Ishikawa (cell line): ENCODE data around the gene TM2D3.

Experiments used
- CEBPB ChIP-seq: IDR thresholded peaks from 2 replicates; pipeline ENCODE4 v1.6.1; 2012
- CREB1 ChIP-seq: IDR thresholded peaks from 2 replicates; pipeline ENCODE4 v1.6.1; 2012; ENCODE audit warnings: low read depth
- EGR1 ChIP-seq: IDR thresholded peaks from 2 replicates; pipeline ENCODE4 v1.6.1; 2012
- EP300 ChIP-seq: IDR thresholded peaks from 2 replicates; pipeline ENCODE4 v1.6.1; 2012; ENCODE audit warnings: borderline replicate concordance
- FOXM1 ChIP-seq: IDR thresholded peaks from 2 replicates; pipeline ENCODE4 v1.6.1; 2012; ENCODE audit warnings: low read depth, borderline replicate concordance
- NFIC ChIP-seq: IDR thresholded peaks from 2 replicates; pipeline ENCODE4 v1.6.1; 2012
- RAD21 ChIP-seq: IDR thresholded peaks from 2 replicates; pipeline ENCODE4 v1.6.1; 2012; ENCODE audit warnings: low read depth
- TAF1 ChIP-seq: IDR thresholded peaks from 2 replicates; pipeline ENCODE4 v1.6.1; 2012; ENCODE audit warnings: low read depth, mild to moderate bottlenecking
- TCF12 ChIP-seq: IDR thresholded peaks from 2 replicates; pipeline ENCODE4 v1.6.1; 2012; ENCODE audit warnings: low read depth
- TEAD4 ChIP-seq: IDR thresholded peaks from 2 replicates; pipeline ENCODE4 v1.6.1; 2012
- YY1 ChIP-seq: IDR thresholded peaks from 2 replicates; pipeline ENCODE4 v1.6.1; 2012; ENCODE audit warnings: low read depth
- ZBTB7A ChIP-seq: IDR thresholded peaks from 2 replicates; pipeline ENCODE4 v1.6.1; 2012; ENCODE audit warnings: low read depth
- TF ChIP-seq, protein P1 (sequence below): IDR thresholded peaks from 2 replicates; pipeline ENCODE4 v1.6.1; 2012
- TF ChIP-seq, protein P2 (sequence below): IDR thresholded peaks from 2 replicates; pipeline ENCODE4 v1.6.1; 2012
- TF ChIP-seq, protein P3 (sequence below): IDR thresholded peaks from 2 replicates; pipeline ENCODE4 v1.6.1; 2012; ENCODE audit warnings: low read depth, mild to moderate bottlenecking

The TM2D3 gene, protein sequence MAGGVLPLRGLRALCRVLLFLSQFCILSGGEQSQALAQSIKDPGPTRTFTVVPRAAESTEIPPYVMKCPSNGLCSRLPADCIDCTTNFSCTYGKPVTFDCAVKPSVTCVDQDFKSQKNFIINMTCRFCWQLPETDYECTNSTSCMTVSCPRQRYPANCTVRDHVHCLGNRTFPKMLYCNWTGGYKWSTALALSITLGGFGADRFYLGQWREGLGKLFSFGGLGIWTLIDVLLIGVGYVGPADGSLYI

DNA sequence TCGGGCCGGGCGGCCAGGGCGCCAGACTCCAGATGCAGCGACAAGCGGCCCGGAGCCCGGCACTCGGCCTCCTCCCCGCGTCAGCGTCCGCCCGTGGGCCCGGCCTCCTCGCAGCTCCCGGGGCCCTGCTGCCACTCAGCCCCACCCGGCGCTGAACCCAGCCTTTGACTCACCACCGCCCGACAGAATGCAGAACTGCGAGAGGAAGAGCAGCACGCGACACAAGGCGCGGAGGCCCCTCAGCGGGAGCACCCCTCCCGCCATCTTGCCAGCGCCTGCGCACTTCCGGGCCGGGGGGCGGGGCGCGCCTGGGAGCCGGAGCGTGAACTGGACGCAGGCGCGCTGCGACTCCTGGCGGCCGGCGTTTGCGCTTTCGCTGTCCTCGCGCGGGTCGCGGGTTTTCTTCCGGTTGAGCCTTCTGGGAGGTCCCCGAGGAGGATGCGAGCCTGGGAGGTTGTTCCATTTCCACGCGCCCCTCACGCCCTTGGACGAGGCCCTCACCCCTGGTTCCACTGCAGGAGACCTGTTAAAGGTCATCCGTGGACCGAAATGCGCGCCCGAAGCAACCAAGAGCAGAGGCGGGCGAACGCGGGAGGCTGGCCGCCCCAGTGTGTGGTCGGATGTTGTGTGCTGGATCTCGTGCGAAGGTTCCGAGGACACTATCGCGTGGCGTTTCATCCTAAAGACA, at the start of gene TM2D3:
TM2D3 (minus strand) TSS at position 284 of the 688 bp plus-strand sequence; CDS start at position 264, 20 bp downstream.
- TF ChIP-seq FOXM1 (no peak), TEAD4 (0 out of 2 replicates have a peak, but pooled peaks have one; percentile 10), EP300 (no peak), CREB1 (no peak), TAF1 (peak; percentile 98), ZBTB7A (no peak; the same call in 1 of the 2 replicates), RAD21 (peak; percentile 15; the same call in 1 of the 2 replicates), NFIC (no peak), EGR1 (peak; percentile 38; the same call in 1 of the 2 replicates), CEBPB (no peak), TCF12 (peak; percentile 68), YY1 (peak; percentile 94)
- TF ChIP-seq, protein P1, sequence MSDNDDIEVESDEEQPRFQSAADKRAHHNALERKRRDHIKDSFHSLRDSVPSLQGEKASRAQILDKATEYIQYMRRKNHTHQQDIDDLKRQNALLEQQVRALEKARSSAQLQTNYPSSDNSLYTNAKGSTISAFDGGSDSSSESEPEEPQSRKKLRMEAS, result peak; percentile 82
- TF ChIP-seq, protein P2, sequence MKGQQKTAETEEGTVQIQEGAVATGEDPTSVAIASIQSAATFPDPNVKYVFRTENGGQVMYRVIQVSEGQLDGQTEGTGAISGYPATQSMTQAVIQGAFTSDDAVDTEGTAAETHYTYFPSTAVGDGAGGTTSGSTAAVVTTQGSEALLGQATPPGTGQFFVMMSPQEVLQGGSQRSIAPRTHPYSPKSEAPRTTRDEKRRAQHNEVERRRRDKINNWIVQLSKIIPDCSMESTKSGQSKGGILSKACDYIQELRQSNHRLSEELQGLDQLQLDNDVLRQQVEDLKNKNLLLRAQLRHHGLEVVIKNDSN, result no peak
- TF ChIP-seq, protein P3, sequence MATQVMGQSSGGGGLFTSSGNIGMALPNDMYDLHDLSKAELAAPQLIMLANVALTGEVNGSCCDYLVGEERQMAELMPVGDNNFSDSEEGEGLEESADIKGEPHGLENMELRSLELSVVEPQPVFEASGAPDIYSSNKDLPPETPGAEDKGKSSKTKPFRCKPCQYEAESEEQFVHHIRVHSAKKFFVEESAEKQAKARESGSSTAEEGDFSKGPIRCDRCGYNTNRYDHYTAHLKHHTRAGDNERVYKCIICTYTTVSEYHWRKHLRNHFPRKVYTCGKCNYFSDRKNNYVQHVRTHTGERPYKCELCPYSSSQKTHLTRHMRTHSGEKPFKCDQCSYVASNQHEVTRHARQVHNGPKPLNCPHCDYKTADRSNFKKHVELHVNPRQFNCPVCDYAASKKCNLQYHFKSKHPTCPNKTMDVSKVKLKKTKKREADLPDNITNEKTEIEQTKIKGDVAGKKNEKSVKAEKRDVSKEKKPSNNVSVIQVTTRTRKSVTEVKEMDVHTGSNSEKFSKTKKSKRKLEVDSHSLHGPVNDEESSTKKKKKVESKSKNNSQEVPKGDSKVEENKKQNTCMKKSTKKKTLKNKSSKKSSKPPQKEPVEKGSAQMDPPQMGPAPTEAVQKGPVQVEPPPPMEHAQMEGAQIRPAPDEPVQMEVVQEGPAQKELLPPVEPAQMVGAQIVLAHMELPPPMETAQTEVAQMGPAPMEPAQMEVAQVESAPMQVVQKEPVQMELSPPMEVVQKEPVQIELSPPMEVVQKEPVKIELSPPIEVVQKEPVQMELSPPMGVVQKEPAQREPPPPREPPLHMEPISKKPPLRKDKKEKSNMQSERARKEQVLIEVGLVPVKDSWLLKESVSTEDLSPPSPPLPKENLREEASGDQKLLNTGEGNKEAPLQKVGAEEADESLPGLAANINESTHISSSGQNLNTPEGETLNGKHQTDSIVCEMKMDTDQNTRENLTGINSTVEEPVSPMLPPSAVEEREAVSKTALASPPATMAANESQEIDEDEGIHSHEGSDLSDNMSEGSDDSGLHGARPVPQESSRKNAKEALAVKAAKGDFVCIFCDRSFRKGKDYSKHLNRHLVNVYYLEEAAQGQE, result no peak

DNA sequence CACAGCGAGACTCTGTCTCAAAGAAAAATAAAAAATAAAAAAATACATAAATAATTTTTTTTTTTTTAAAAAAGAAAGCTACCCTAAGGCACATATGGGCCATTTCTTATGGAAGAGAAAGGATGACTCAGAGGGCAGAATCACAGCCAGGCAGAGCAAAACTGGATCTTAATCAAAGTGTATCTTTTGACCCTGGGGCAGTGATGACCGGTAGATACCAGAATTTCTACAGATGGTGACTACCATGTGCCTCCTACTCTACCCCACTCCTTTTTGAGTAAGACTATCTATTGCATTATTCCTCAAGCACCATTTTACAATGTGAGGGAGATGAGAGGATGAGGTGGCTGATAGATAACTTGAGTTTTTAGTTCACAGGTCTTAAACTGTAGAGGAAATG, 46.1 kb upstream of the TM2D3 start:
- TF ChIP-seq EGR1 (no peak), TEAD4 (no peak), RAD21 (no peak), CEBPB (no peak), FOXM1 (no peak), TCF12 (no peak), CREB1 (no peak)
- TF ChIP-seq, protein P3, result no peak

DNA sequence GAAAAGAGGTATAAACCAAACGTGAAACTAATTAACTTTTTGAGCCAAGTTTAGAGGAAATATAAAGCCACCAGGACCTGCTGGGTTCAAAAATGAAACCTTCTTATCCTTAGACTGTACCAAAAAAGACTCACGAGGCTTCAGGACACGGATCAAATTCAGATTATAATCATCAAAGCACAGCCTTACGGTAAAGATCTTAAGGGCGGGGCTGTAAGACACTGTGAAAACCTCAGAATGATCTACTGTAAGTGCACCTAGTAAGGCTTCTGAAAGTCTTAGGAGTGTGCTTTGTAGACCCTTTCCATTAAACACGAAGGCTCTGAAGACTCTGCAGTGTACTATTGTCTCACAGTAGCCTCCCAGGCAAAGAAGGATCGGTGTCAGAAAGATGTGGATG, 45.3 kb upstream of the TM2D3 start:
- TF ChIP-seq TEAD4 (no peak), EP300 (no peak), CREB1 (no peak), TAF1 (no peak), YY1 (no peak), NFIC (no peak), FOXM1 (no peak)
- TF ChIP-seq, protein P3, result no peak
- TF ChIP-seq, protein P1, result no peak

DNA sequence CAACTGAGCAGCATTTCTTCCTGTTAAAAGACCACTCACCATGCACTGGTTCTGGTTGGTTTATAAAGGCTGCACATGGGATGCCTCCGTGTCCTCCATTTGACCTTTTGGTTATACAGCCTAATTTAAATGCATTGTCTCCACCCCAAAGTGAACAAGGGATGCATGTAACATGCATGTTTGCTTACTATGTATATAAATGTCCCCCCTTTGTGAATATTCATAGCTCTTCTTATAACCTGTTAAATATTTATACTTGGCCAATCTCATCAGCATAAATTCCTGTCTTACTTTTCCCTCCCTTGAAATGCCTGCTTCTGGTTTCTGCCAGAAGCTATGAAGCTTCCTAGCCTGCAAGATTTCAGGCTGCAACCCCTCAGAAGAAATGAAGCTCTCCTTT, 44.6 kb upstream of the TM2D3 start:
- TF ChIP-seq, protein P3, result no peak
- TF ChIP-seq RAD21 (no peak), CREB1 (no peak), FOXM1 (no peak), NFIC (no peak), TCF12 (no peak), EP300 (no peak), TEAD4 (no peak), EGR1 (no peak), YY1 (no peak), TAF1 (no peak), CEBPB (no peak), ZBTB7A (no peak)
- TF ChIP-seq, protein P2, result no peak
